ENCODE results near the gene ANKRD6. TPM values are rescaled to one million over a fixed set of nuclear protein-coding genes. Genes with fewer than 3 reads are reported as not detected.

ANKRD6 gene
- total and polyA plus RNA-seq, 8 donors = 6.3 to 14.7 (median 9.6) TPM

DNA sequence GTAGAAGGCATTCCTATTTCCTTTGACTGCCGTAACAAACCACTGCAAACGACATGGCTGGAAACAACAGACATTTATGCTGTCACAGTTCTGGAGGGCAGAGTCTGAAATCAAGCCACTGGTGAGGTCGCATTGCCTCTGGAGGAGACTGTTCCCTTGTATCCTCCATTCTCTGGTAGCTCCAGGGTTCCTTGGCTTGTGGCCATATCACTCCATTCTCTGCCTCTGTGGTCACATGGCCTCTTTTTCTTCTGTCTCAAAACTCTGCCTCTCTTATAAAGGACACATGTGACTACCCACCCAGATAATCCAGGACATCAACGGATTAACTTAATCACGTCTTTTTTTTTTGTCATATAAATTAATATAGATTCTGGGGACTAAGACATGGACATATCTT lies 121.2 kb downstream of the ANKRD6 start:
- Histone ChIP-seq H3K27ac (no peak overlapping the region), H3K9me3 (no peaks in the 10 kb centered on the region), H3K27me3 (no peaks in the 10 kb centered on the region), H3K4me1 (no peaks in the 10 kb centered on the region), H3K36me3 (no peaks in the 10 kb centered on the region), H3K4me3 (no peak overlapping the region)
- no peak for ATAC-seq
- 86 to 95% methylated on average over 5 of the region's 5 CpGs for WGBS, 2 donors
- TF ChIP-seq, protein P1, sequence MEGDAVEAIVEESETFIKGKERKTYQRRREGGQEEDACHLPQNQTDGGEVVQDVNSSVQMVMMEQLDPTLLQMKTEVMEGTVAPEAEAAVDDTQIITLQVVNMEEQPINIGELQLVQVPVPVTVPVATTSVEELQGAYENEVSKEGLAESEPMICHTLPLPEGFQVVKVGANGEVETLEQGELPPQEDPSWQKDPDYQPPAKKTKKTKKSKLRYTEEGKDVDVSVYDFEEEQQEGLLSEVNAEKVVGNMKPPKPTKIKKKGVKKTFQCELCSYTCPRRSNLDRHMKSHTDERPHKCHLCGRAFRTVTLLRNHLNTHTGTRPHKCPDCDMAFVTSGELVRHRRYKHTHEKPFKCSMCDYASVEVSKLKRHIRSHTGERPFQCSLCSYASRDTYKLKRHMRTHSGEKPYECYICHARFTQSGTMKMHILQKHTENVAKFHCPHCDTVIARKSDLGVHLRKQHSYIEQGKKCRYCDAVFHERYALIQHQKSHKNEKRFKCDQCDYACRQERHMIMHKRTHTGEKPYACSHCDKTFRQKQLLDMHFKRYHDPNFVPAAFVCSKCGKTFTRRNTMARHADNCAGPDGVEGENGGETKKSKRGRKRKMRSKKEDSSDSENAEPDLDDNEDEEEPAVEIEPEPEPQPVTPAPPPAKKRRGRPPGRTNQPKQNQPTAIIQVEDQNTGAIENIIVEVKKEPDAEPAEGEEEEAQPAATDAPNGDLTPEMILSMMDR (IDR thresholded peaks at IDR 0.05) = no peak
- FAIRE-seq = no peak
- intact Hi-C loops (cut with DNase I) = no loop called here
- no peak for DNase-seq

DNA sequence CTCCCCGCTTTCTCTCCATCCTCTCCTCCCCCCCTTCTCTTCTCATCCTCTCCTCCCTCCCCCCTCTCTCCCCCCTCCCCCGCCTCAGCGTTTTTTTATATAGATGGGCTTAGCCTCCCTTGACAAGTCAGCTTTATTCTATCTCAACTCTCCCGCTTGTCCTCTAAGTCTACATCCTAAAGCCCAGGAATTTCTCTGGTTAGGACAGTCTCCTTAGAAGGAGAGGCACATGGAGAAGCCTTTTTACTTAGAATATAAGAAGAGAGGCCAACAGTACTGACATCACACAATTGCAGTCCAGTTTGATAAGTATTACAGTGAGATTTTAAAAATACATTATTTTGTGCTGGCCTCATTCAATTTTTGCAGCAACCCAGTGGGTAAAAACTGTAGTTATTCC lies 122.1 kb downstream of the ANKRD6 start:
- no peak for DNase-seq
- intact Hi-C loops (cut with DNase I) = no loop called here
- ATAC-seq = no peak
- WGBS, 2 donors = 81 to 82% methylated on average over 4 of the region's 4 CpGs
- TF ChIP-seq, protein P1 (IDR thresholded peaks at IDR 0.05) = no peak
- no peak for FAIRE-seq
- Histone ChIP-seq H3K9me3 (no peaks in the 10 kb centered on the region), H3K36me3 (no peaks in the 10 kb centered on the region), H3K27ac (no peak overlapping the region), H3K27me3 (no peaks in the 10 kb centered on the region), H3K4me3 (no peak overlapping the region), H3K4me1 (no peaks in the 10 kb centered on the region)

DNA sequence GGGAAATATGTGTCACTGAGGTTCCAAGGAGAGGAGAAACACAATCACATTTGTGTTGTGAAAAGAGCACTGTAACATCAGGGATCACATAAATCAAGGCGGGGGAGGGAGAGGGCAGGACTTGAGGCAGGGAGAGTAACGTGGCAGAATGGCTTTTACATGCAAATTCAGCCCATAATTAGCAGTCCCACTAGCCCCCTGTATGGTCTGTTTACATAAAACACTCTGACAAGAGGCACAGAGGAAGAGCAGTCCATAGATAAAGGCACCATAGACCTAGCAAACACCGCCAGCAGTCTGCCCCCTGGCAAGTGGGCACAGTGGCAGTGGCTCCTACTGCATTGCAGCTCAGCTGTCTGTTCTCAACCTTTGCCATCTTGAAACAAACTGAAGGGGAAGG lies 122.9 kb downstream of the ANKRD6 start:
- Histone ChIP-seq H3K4me1 (no peaks in the 10 kb centered on the region), H3K27me3 (no peaks in the 10 kb centered on the region), H3K4me3 (no peak overlapping the region), H3K36me3 (no peaks in the 10 kb centered on the region), H3K9me3 (no peaks in the 10 kb centered on the region), H3K27ac (no peak overlapping the region)
- TF ChIP-seq, protein P1 (IDR thresholded peaks at IDR 0.05) = no peak
- WGBS, 2 donors = 68 to 71% methylated on average over 3 of the region's 3 CpGs
- intact Hi-C loops (cut with DNase I) = no loop called here
- ATAC-seq (no peak), FAIRE-seq (no peak), DNase-seq (no peak)

DNA sequence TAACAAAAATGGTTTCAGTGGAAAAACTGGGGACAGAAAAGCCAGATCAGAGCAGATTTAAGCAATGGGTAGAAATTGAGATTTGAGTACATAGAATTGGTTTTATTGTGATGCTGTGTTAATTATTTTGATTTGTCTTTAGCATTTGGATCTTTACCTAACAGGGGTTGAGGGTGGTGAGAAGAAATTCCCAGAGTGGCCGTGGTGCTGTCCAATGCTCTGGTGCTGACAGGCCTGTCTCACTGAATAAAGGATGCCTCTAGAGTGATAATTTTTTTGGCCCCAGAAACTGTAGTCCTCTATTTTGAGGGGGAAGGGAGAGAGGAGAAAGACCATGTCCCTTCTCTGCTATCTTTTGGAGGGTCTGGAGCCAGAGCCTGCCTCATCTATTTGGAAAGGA lies 126.5 kb downstream of the ANKRD6 start:
- no peak for FAIRE-seq
- intact Hi-C loops (cut with DNase I) = no loop called here
- Histone ChIP-seq H3K4me1 (no peaks in the 10 kb centered on the region), H3K36me3 (no peaks in the 10 kb centered on the region), H3K4me3 (no peak overlapping the region), H3K27me3 (no peaks in the 10 kb centered on the region), H3K27ac (no peak overlapping the region), H3K9me3 (no peaks in the 10 kb centered on the region)
- TF ChIP-seq, protein P1 (IDR thresholded peaks at IDR 0.05) = no peak
- no peak for DNase-seq
- WGBS, 2 donors = 93 to 96% methylated on average over 1 of the region's 1 CpG
- no peak for ATAC-seq

DNA sequence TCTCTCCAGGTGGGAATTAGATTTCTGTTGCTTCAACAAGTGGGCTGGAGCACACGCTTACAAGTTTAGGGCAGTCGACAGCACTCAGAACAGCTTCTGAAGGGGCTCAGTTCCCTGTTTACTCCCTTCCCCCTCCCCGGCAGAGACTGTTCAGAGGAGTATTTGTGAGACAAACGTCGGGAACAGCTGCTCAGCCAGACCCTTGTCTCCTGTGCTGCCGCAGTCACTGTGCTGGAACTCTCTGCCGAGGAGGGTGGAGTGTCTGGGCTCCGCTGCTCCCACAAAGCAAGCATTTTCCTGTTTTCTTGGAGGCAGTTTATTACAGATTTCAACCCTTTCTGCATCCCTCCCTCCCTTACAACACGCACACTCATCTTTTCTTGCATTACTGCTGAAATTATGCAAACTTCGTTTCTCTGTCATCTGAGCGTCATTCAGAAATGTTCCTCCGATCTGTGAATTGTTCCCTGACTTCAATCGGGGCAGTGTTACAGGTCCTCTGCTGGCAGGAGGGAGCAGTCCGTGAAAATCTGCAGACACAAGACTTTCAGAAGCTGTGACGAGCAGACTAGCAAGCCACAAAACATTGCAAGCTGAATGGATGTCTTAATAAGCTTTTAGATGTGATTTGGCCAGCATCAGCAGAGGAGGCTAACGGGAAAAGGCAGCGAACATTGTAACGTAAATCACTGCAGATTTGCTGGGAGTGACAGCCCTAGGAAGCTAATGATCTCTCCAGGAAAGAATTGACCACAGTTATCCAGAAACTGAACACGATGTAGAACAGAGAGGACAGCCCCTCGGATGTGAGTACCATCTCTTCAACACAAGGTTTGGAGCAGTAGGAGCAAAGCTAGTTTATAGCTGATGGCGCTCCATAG lies 129.4 kb downstream of the ANKRD6 start:
- peak in 2 of 4 donors; percentile 27 to 47 for ATAC-seq
- no peaks in the 10 kb centered on the region for H3K27me3 ChIP-seq
- intact Hi-C loops (cut with DNase I) = no loop called here

More for the DNA sequence above, 129.4 kb downstream of the ANKRD6 start:
- Histone ChIP-seq H3K4me1 (no peaks in the 10 kb centered on the region), H3K4me3 (no peak overlapping the region), H3K36me3 (no peaks in the 10 kb centered on the region), H3K9me3 (no peaks in the 10 kb centered on the region), H3K27ac (no peak overlapping the region)
- TF ChIP-seq, protein P1 (IDR thresholded peaks at IDR 0.05) = no peak
- FAIRE-seq (no peak), DNase-seq (no peak)
- WGBS, 2 donors = 74 to 78% methylated on average over 21 of the region's 21 CpGs
